Measurements from ENCODE around the gene EFTUD2.
"Not testable (repeated sequence)": the region's sequence is repeated elsewhere in the genome, so short reads cannot be mapped to it uniquely, and the experiment has no call there.

The EFTUD2 gene

GRCh38 chr17:44848961-44849489 lies 50.2 kb downstream of the EFTUD2 start:
- no peak for DNase-seq (ENCODE audit: low read depth)

GRCh38 chr17:44848257-44848795 lies 50.9 kb downstream of the EFTUD2 start:
- DNase-seq (ENCODE audit: low read depth): no peak

- DNase-seq (ENCODE audit: low read depth): no peak
Measured at GRCh38 chr17:44847586-44847985, 51.7 kb downstream of the EFTUD2 start, which contains the start of gene HIGD1B. TSS of gene HIGD1B (plus strand) at chr17:44847883. CDS start at chr17:44848153, 270 bp downstream.

DNA sequence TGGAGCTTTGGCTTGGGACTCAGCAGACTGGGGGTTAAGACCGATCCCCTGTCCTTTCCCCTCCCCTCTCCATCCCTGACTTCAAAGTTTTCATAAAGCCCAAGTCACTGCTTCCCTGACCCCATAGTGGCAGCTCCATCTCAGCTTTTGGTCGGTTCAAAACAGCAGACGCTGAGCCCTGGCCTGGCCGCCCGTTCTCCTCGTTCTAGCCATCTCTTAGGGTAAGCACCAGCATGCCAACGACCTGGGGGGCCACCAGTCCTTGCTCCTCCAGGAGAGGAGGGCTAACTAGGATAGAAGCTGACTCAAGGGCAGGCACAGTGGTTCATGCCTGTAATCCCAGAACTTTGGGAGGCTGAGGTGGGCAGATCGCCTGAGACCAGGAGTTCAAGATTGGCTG lies 53.0 kb downstream of the EFTUD2 start:
- DNase-seq (ENCODE audit: low read depth): no peak

DNA sequence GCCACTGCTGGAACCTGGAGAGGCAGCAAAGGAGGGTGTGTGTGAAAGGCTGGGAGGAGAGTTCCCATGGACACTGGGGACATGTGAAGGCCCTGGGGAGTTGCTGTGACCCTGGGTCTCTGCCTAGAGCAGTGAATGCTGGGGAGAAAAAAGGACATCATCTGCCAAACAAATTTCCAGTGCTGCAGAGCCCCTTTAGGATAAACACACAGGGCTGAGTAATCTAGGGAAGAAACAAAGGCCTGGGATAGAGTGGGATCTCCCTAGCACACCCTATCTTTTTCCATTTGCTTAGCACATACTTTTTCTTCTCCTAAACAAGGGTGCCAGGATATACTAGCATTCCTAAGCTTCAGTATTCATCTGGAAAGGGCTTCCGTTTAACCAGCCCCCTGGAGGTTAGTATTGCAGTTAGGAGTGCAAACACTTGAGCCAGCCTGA lies 54.8 kb downstream of the EFTUD2 start:
- no peak for DNase-seq (ENCODE audit: low read depth)

- no peak for DNase-seq (ENCODE audit: low read depth)
Measured at GRCh38 chr17:44842748-44843147, 56.5 kb downstream of the EFTUD2 start.

- no peak for DNase-seq (ENCODE audit: low read depth)
Measured at GRCh38 chr17:44840936-44841335, 58.3 kb downstream of the EFTUD2 start.

DNA sequence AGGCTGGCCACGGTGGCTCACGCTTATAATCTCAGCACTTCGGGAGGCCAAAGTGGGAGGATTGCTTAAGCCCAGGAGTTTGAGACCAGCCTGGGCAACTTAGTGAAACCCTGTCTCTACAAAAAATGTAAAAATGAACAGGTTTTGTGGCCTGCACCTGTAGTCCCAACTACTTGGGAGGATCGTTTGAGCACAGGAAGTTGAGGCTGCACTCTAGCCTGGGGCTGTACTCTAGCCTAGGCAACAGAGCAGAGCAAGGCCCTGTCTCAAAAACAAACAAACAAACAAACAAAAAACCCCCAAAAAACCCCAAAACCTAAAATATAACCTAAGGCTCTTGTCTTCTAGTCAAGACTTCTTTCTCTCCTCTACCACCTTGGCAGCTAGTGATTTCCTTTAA lies 59.0 kb downstream of the EFTUD2 start:
- no peak for DNase-seq (ENCODE audit: low read depth)

DNA sequence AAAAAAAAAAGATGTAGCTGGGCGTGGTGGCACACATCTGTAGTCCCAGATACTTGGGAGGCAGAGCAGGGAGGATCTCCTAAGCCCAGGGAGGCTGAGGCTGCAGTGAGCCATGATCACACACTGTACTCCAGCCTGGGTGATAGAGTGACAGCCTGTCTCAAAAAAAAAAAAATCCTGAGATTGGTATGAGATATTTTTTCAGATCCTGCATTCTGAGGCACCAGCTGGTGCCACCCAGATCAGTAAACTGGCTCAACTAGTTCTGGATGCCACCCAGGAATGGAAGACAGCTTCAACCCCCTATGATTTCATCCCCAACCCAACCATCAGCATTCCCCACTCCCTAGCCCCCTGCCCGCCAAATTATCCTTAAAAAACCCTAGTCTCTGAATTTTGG lies 62.0 kb downstream of the EFTUD2 start:
- no peak for DNase-seq (ENCODE audit: low read depth)

- DNase-seq (ENCODE audit: low read depth): no peak
Measured at GRCh38 chr17:44832805-44833204, 66.4 kb downstream of the EFTUD2 start.

GRCh38 chr17:44831371-44831770 lies 67.9 kb downstream of the EFTUD2 start:
- DNase-seq (ENCODE audit: low read depth): no peak

DNA sequence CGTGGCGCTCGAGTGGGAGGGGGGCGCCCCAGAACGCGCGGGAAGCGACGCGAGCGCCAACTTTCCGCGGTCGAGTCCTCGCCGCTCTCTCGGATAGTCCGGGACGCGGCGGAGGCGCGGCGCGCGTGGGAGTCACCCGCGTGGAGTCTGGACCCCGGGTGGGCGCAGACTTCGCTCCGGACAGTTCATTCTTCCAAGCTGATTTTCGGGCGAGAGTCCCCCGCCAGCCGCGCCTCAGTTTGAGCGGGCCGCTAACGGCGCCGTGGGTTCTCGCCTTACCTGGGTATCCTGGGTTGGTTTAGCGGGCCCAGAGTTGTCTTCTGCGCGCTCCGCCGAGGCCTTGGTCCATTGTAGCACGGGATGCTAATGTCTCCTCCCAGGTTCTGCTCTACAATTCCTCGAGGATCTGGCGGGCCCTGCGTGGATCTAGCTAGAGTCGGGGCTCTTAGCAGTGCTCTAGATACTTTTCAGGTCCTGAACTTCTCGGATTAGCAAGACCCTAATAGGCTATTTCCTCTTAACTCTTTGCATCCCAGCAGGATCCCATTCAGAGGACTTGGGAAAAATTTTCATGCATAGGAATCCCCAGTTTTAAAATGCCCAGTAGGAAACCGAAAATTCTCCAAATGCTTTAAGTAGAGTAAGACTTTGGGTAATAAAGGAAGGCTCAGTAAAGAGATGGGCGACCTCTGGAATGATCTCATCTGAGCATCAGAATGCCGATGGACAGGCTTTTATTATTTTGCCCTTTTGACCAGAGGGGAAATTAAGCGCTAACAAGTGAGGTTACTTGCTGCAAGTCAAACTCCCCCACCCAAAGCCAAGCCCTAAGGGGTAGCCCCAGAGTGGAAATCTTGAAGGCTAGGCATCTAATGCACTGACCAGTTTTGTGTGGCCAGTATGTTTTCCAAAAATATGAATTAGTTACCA lies 68.6 kb downstream of the EFTUD2 start:
- DNase-seq (ENCODE audit: low read depth): no peak

DNA sequence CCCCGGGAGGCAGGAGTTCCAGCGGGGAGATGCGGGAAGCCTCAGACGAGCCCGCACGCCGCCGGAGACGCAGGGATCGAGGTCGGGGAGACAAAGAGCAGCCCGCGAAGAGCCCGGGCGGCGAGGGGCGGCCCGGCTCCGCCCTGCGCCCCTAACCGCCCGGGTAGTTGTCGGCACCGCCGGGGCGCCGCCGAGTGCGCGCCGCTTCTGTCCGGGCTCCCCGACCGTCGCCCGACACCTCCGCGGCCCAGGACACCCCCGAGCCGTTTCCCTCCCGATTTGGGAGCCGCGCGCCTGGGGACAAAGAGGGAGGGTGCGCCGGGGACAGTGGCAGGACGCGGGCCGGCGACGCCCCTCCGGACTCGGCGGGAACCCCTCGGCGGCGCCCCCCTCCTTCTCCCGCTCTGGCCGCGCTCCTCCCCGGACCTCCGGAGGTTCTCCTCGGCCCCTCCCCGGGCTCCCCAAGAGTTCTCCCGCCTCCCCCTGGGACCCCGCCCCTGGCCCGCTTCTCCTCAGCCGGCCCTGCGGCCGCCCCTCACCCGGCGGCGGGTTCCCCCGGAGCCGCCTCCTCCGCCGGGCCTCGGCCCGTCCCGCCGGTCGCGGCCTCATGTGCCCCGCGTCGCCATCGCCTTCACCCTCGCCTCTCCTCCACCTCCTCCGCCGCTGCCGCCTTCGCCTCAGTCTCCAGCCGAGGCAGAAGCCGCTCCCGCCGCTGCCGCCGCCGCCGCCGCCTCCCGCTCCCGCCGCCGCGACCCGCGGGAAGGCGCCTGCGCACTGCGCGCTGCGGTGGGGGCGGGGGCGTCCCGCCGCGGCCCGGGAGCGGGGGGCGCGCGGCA lies 69.5 kb downstream of the EFTUD2 start, which contains the start of gene GJC1:
TSS of gene GJC1 (minus strand) at position 765 of the 836 bp plus-strand sequence. CDS start 24,470 bp downstream, outside the sequence.
- DNase-seq (ENCODE audit: low read depth): no peak

DNA sequence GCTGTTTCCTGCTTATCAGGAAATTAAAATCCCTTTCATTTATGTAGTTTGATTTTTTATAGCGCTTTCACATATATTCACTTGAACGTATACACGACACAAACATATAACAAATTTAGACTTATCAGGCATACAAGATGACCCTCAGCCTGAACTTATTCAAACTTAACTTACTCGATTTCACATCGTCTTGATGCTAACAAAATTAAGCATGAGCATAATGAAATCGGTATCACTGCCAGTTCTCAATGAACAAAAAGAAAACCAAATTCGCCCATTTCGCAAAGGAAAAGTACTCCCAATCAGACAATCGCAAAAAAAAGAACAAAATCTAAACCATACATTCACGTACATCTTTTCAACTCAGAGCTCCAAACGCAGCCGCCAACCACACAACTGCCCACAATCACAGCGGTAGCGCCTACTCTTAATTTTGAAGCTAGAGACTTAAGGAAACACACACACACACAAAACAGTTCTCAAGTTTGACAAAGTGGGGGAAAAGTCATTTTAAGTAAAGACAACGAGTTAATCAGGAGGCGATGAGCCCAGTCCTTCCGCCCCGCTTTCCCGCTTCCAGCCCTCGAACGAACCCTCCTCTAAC lies 70.2 kb downstream of the EFTUD2 start:
- DNase-seq (ENCODE audit: low read depth): no peak

GRCh38 chr17:44827863-44828262 lies 71.4 kb downstream of the EFTUD2 start:
- no peak for DNase-seq (ENCODE audit: low read depth)

DNA sequence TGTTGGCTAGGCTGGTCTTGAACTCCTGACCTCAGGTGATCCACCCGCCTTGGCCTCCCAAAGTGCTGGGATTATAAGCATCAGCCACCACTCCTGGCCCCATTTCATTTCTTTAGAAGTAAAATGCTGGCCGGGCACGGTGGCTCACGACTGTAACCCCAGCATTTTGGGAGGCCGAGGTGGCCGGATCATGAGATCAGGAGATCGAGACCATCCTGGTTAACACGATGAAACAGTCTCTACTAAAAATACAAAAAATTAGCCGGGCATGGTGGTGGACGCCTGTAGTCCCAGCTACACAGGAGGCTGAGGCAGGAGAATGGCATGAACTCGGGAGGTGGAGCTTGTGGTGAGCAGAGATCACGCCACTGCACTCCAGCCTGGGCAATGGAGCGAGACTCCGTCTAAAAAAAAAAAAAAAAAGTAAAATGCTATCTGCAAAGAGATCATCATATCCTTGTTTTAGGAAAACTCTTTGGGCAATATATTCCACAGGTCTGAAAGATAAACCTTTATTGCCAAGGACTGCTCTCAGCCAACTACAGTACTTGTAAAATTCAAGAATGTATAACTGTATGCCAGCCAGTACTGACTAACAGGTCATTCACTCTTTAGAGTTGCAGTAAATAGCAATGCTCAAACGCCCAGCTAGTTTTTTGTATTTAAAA lies 73.0 kb downstream of the EFTUD2 start:
- no peak for DNase-seq (ENCODE audit: low read depth)

DNA sequence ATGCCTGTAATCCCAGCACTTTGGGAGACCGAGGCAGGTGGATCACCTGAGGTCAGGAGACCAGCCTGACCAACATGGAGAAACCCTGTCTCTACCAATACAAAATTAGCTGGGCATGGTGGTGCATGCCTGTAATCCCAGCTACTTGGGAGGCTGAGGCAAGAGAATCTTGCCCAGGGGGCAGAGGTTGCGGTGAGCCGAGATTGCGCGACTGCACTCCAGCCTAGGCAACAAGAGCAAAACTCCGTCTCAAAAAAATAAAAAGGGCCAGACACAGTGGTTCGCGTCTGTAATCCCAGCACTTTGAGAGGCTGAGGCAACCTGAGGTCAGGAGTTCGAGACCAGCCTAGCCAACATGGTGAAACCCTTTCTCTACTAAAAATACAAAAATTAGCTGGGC lies 74.0 kb downstream of the EFTUD2 start:
- not testable (repeated sequence) for DNase-seq (ENCODE audit: low read depth)

- no peak for DNase-seq (ENCODE audit: low read depth)
Measured at GRCh38 chr17:44820631-44821212, 78.5 kb downstream of the EFTUD2 start.

GRCh38 chr17:44818508-44818907 lies 80.7 kb downstream of the EFTUD2 start:
- not testable (repeated sequence) for DNase-seq (ENCODE audit: low read depth)

DNA sequence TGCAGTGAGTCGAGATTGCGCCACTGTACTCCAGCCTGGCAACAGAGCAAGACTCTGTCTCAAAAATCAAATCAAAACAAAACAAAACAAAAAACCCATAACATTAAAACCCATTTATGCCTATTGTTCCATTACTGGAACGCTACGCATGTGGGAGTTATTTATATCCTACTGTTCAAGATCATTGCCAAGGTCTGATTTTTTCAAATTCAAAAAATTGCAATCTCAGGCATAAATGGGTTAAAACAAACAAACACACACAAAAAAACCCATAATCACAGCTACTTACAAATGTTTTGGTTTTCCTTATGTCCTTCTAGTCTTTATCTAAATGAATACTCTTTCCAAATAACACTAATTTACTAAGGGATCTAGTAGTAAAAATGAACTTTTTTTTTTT lies 87.0 kb downstream of the EFTUD2 start:
- no peak for DNase-seq (ENCODE audit: low read depth)
